AG04450 (cell line): ENCODE measurements around the gene NDUFA1. TPM values are rescaled to one million over a fixed set of nuclear protein-coding genes. Genes with fewer than 3 reads are reported as not detected.
"Not testable (repeated sequence)": the region's sequence is repeated elsewhere in the genome, so short reads cannot be mapped to it uniquely, and the experiment has no call there.

ENCODE experiments used
- CTCF ChIA-PET: fragments of 300-600, 350-600 bp; formaldehyde crosslinking; extraction: SDS; loops from one replicate; lab custom pipeline; 2022; ENCODE audit warnings: antibody characterized with exemption, inconsistent platforms; lab: Charles Lee
- POLR2A ChIA-PET: fragments of 350-600 bp; formaldehyde crosslinking; extraction: SDS; loops from one replicate; lab custom pipeline; 2021; ENCODE audit warnings: antibody characterized with exemption, inconsistent platforms; lab: Yijun Ruan, JAX
- DNase-seq: peaks from one replicate; pipeline ENCODE4 v3.0.0-alpha.2; 2011; ENCODE audit warnings: low read depth, low spot score
- H3K27ac ChIP-seq: one replicate; pipeline ENCODE4 v1.5.1; 2012; ENCODE audit warnings: low read depth, low read length, control low read depth
- H3K27me3 ChIP-seq: one replicate; pipeline ENCODE4 v1.6.0; 2012; ENCODE audit warnings: low read length; ENCODE audit not compliant: control insufficient read depth, insufficient read depth
- H3K4me3 ChIP-seq: 2 replicates; pipeline ENCODE4 v1.5.1; 2011; ENCODE audit warnings: mild to moderate bottlenecking, low read depth, low read length, control low read depth
- H3K9me3 ChIP-seq: 2 replicates; pipeline ENCODE4 v1.5.1; 2012; ENCODE audit warnings: low read length; ENCODE audit not compliant: control insufficient read depth, insufficient read depth
- CTCF ChIP-seq: IDR thresholded peaks from 2 replicates; pipeline ENCODE4 v1.5.1; 2011; ENCODE audit warnings: low read depth, low read length, control low read depth, inconsistent platforms
- polyA plus RNA-seq: library from polyadenylated mRNA; depleted of rRNA; stranded (reverse); fragments of >200 nt; gene quantifications from 2 replicates; pipeline ENCODE4 v1.2.3, GENCODE V29; 2011; rRNA removed

Gene NDUFA1
- polyA plus RNA-seq, 1 experiment = 215 TPM

- no peak for TF ChIP-seq CTCF
- Histone ChIP-seq H3K4me3 (no peak overlapping the region), H3K27me3 (no peaks in the 10 kb centered on the region), H3K9me3 (no peaks in the 10 kb centered on the region), H3K27ac (no peak overlapping the region)
- ChIA-PET POLR2A (no interaction called here), CTCF (interaction anchor here (0.7 to 0.9 kb wide), 2 partner anchors 14 to 442 kb away, joined by 3 to 4 read pairs; no protein-coding TSS in a partner anchor)
- no peak for DNase-seq
Measured at GRCh38 chrX:119900976-119901375, 29.3 kb downstream of the NDUFA1 start.

GRCh38 chrX:119916310-119916709, 44.7 kb downstream of the NDUFA1 start:
- TF ChIP-seq CTCF = no peak
- CTCF ChIA-PET = no interaction called here
- Histone ChIP-seq H3K27ac (no peak overlapping the region), H3K4me3 (no peak overlapping the region), H3K9me3 (no peaks in the 10 kb centered on the region), H3K27me3 (no peaks in the 10 kb centered on the region)
- DNase-seq = no peak
- POLR2A ChIA-PET = no interaction called here

GRCh38 chrX:119917877-119918276, 46.2 kb downstream of the NDUFA1 start:
- no peak overlapping the region for H3K27ac ChIP-seq
- ChIA-PET POLR2A (no interaction called here), CTCF (no interaction called here)
- H3K9me3 ChIP-seq = no peaks in the 10 kb centered on the region
- no peaks in the 10 kb centered on the region for H3K27me3 ChIP-seq
- no peak for TF ChIP-seq CTCF
- H3K4me3 ChIP-seq = no peak overlapping the region
- no peak for DNase-seq

- ChIA-PET CTCF (no interaction called here), POLR2A (no interaction called here)
- Histone ChIP-seq H3K9me3 (no peaks in the 10 kb centered on the region), H3K4me3 (no peak overlapping the region), H3K27ac (no peak overlapping the region), H3K27me3 (no peaks in the 10 kb centered on the region)
- TF ChIP-seq CTCF = no peak
- no peak for DNase-seq
Measured at GRCh38 chrX:119919835-119920585, 48.4 kb downstream of the NDUFA1 start.

GRCh38 chrX:119922391-119922790, 50.8 kb downstream of the NDUFA1 start:
- CTCF ChIA-PET, H3K4me3 ChIP-seq, H3K27ac ChIP-seq, POLR2A ChIA-PET, H3K27me3 ChIP-seq, H3K9me3 ChIP-seq, DNase-seq: not testable (repeated sequence)

Other genes with a start within 250 kb of the NDUFA1 start
- gene SEPTIN6, start 178.7 kb upstream of the NDUFA1 start, polyA plus RNA-seq = 34.4 and 37.0 TPM in 2 replicates
- 0.25 and 0.31 TPM in 2 replicates for gene SOWAHD, start 113.2 kb upstream of the NDUFA1 start, polyA plus RNA-seq
- 1,814 and 2,333 TPM in 2 replicates for gene RPL39, start 80.2 kb upstream of the NDUFA1 start, polyA plus RNA-seq
- 7.5 and 12.4 TPM in 2 replicates for gene UPF3B, start 18.9 kb upstream of the NDUFA1 start, polyA plus RNA-seq
- 11.3 and 11.7 TPM in 2 replicates for gene RNF113A, start 99 bp upstream of the NDUFA1 start, polyA plus RNA-seq
- gene AKAP14, start 24.1 kb downstream of the NDUFA1 start, polyA plus RNA-seq = not detected in 2 replicates
- 3.8 and 5.0 TPM in 2 replicates for gene NKAP, start 71.9 kb downstream of the NDUFA1 start, polyA plus RNA-seq
- not detected in 2 replicates for gene RHOXF2B, start 205.9 kb downstream of the NDUFA1 start, polyA plus RNA-seq
- not detected in 2 replicates for gene RHOXF1, start 244.1 kb downstream of the NDUFA1 start, polyA plus RNA-seq